Chondrocyte (in vitro differentiated cells): ENCODE measurements around the gene KLRC4. TPM values are rescaled to one million over a fixed set of nuclear protein-coding genes. Genes with fewer than 3 reads are reported as not detected.

Source experiments
- DNase-seq: peaks from one replicate; pipeline ENCODE4 v3.0.0; 2021; ENCODE audit warnings: mixed read lengths, low spot score
- H3K27ac Mint-ChIP-seq: one replicate; pipeline ENCODE4 v1.8.0; 2021; ENCODE audit warnings: mild to moderate bottlenecking, moderate library complexity, mixed read lengths; ENCODE audit not compliant: unreplicated experiment
- H3K27me3 Mint-ChIP-seq: 2 replicates; pipeline ENCODE4 v1.8.0; 2021; ENCODE audit warnings: low read depth, mixed read lengths
- H3K36me3 Mint-ChIP-seq: 2 replicates; pipeline ENCODE4 v1.8.0; 2021; ENCODE audit warnings: low read depth, mixed read lengths
- H3K4me1 Mint-ChIP-seq: 2 replicates; pipeline ENCODE4 v1.8.0; 2021; ENCODE audit warnings: low read depth, mild to moderate bottlenecking, mixed read lengths
- H3K4me3 Mint-ChIP-seq: one replicate; pipeline ENCODE4 v1.8.0; 2021; ENCODE audit warnings: mild to moderate bottlenecking, moderate library complexity, mixed read lengths; ENCODE audit not compliant: unreplicated experiment
- H3K9me3 Mint-ChIP-seq: 2 replicates; pipeline ENCODE4 v1.8.0; 2021; ENCODE audit warnings: low read depth, mixed read lengths
- CTCF ChIP-seq: fragments of 200-600 bp; sonication (generic); IDR thresholded peaks from 2 replicates; pipeline ENCODE4 v1.5.0; 2021; ENCODE audit warnings: antibody characterized with exemption, mild to moderate bottlenecking, moderate library complexity
- total RNA-seq: library from RNA; stranded (reverse); gene quantifications from 3 replicates; pipeline ENCODE4 v1.2.1, GENCODE V29; 2021

Gene KLRC4
- total RNA-seq, 1 donor from 2014 or later, result not detected

DNA sequence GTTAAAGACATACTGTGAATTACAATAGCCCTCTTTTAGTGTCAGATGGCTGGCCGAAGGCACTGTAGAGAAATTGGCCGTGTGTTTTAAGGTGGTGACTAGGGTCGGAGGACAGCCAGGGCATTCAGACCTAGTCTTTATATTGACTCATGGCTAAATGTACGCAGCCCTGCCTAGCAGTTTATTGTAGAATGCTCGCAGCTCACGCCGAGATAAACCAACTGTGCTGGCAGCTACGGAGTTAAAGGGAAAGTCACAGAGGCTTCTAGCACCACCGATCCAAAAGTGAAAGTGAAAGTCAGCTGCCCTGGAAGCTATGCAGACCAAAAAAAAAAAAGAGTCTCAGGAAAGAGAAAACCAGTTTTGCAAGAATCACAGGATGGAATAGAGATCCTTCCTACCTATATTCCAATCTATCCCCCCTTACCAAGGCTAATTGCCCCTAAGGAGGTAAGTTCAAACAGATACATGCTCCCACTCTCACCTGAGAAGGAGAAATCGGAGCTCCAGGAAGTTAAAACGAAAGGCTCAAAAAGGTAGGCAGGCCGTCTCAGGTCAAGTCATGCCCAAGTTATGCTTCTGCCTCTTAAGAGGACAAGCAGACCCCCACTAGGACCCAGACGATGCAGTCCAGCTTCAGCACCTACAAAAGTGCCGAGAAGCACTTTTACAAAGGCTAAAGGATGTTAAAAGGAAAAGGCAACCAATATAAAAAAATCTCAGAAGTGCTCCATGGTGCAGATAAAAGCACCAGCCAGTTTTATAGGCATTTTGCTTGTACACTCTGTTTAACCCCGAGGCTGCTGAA is 44.5 kb downstream of the KLRC4 start:
- Mint-ChIP-seq H3K4me3 (no peak overlapping the region), H3K27ac (no peak overlapping the region), H3K27me3 (no peaks in the 10 kb centered on the region), H3K36me3 (no peaks in the 10 kb centered on the region), H3K4me1 (peaks cover 11% of the 10 kb centered on the region), H3K9me3 (peaks cover 3% of the 10 kb centered on the region)
- TF ChIP-seq CTCF, result no peak
- DNase-seq, result no peak

DNA sequence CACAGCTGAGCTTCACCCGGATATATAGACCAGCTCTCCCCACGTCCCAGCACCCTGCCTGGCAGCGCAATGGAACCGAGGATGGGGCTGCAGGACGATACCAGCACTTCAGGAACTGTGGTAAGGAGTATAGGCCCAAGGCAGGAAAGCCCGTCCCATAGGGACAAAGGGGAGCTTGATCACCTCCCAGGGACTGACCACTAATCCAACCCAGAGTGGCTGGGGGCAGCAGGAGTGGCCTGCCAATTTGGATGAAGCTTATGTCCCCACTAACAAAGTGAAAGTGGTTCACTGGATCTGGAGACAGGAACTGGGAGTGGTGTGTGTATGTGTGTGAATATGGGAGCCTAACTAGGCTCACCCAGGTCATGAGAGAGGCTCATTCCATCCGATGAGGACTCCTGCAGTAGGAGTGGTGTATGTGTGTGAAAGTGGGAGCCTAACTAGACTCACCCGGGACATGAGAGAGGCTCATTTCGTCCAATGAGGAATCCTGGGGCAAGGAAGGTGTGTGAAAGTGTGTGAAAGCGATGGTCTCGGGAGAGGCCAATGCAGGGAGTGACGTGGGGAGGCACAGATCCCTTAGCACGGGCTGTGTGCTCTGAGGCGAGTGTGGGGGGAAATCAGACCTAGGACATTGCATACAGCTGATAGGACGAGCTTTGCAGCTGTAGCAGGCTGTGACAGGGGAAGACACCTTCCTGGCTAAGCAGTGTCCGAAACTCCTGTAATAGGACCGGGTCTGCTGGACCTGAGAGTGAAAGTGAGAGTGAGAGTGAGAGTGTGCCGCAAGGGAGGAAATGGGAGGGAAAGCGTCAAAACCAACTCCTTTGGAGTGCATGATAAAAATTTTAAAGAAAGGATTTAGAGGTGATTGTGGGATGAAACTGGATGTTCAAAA is 45.4 kb downstream of the KLRC4 start:
- Mint-ChIP-seq H3K4me1 (peaks cover 13% of the 10 kb centered on the region), H3K27ac (no peak overlapping the region), H3K27me3 (no peaks in the 10 kb centered on the region), H3K9me3 (peaks cover 3% of the 10 kb centered on the region), H3K4me3 (no peak overlapping the region), H3K36me3 (no peaks in the 10 kb centered on the region)
- no peak for TF ChIP-seq CTCF
- DNase-seq, result no peak

- Mint-ChIP-seq H3K36me3 (no peaks in the 10 kb centered on the region), H3K27me3 (no peaks in the 10 kb centered on the region), H3K27ac (no peak overlapping the region), H3K9me3 (peaks cover 3% of the 10 kb centered on the region), H3K4me3 (no peak overlapping the region), H3K4me1 (peaks cover 15% of the 10 kb centered on the region)
- TF ChIP-seq CTCF, result no peak
- no peak for DNase-seq
Observed at GRCh38 chr12:10363658-10363913, 46.0 kb downstream of the KLRC4 start.

DNA sequence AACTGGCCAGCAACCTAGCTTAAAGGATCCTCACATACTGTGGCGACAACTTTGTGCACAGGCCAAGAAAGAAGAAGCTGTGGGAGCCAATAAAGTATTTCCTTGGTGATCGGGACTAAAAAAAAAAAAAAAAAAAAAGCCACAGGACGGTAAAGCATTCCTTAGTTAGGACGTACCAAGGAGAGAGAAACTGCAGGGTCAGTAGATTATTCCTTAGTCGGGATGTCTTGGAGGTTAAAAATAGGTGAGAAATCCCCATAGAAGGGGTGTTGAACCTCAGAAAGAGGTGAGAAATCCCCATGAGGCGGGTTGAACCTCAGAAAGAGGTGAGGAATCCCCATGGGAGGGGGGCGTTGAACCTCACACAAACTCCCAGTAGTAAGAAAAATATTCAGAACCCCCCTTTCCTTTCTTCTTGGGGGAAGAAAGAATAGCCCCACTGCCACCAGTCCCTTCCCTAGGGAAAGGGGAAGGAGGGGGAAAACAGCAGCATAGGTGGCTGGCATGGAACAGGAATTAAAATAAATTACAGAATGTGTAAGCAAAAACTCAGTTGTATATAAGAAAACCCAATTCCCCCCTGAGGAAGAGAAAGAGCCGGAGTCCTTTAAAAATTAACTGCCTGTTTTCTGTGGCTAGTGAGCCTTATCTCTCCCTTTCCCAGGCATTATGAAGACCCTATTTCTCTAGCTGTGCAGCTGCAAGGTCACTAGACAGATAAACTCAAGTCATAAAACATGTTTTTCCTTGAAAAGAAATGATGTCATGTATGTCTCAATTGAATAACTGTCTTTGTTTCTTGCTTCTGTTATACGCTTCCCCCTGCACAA is 46.5 kb downstream of the KLRC4 start:
- no peak overlapping the region for H3K4me3 Mint-ChIP-seq
- no peaks in the 10 kb centered on the region for H3K36me3 Mint-ChIP-seq
- no peaks in the 10 kb centered on the region for H3K27me3 Mint-ChIP-seq
- H3K4me1 Mint-ChIP-seq, result peaks cover 15% of the 10 kb centered on the region
- TF ChIP-seq CTCF, result no peak
- peaks cover 2% of the 10 kb centered on the region for H3K9me3 Mint-ChIP-seq
- peak overlapping the region; percentile 62 for H3K27ac Mint-ChIP-seq
- no peak for DNase-seq

GRCh38 chr12:10362325-10362724 is 47.2 kb downstream of the KLRC4 start:
- peak overlapping the region; percentile 62 for H3K27ac Mint-ChIP-seq
- H3K27me3 Mint-ChIP-seq, result no peaks in the 10 kb centered on the region
- no peak for DNase-seq
- no peak overlapping the region for H3K4me3 Mint-ChIP-seq
- peaks cover 15% of the 10 kb centered on the region for H3K4me1 Mint-ChIP-seq
- H3K36me3 Mint-ChIP-seq, result no peaks in the 10 kb centered on the region
- no peak for TF ChIP-seq CTCF
- no peaks in the 10 kb centered on the region for H3K9me3 Mint-ChIP-seq
